Coronary artery (tissue), 2 donors: ENCODE results near the gene LPIN3.

Source experiments
- DNase-seq: peaks from one replicate; pipeline ENCODE4 v3.0.0-alpha.2; 2017; ENCODE audit warnings: low spot score
- H3K27ac ChIP-seq, 2 donors: fragments of 200-600 bp; sonication (generic); one replicate each; pipeline ENCODE4 v1.5.1; 2016 to 2019
- H3K4me3 ChIP-seq: fragments of 200-600 bp; sonication (generic); 2 replicates; pipeline ENCODE4 v1.5.1; 2016; ENCODE audit warnings: mild to moderate bottlenecking, moderate library complexity
- CTCF ChIP-seq: fragments of 200-600 bp; sonication (generic); IDR thresholded peaks from one replicate; pipeline ENCODE4 v1.5.1; 2019; ENCODE audit warnings: antibody characterized with exemption

Gene LPIN3

DNA sequence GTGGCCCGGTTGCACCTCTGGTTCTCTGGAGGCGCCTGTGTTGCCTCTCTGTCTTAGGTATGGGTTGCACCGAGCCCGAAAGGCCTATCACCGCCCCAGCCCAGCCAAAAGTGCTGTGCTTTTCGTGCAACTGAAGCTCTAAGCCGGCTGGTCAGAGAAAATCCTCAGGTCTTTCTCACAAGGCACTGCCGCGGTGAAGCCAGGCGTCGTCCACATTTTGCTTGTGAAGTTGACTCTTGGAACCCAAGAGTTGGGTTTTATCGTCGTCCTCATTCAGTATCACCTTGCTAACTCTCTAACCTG is 26.7 kb downstream of the LPIN3 start:
- Histone ChIP-seq H3K27ac (no peak overlapping the region), H3K4me3 (no peak overlapping the region)
- no peak for TF ChIP-seq CTCF
- no peak for DNase-seq

- no peak for DNase-seq
Observed at GRCh38 chr20:41367956-41368355, 27.3 kb downstream of the LPIN3 start.

DNA sequence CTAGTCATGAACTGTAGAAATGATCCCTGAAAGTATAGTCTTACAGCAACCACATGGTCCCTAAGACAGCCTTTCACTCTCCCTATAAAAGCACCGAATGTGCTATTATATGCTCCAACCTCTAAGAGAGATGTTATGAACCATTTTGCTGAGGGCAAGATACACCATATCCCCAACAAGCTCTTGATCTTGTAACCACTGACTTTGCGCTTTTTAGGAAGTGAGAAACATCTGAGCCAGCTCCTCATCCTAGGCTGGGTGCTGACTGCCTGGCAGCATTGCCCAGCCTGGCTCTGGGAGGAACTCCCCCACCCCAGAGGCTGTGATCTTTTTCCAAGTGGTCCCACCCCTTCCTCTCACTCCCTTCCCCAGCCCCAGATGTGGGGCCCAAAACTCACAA is 29.1 kb downstream of the LPIN3 start:
- no peak overlapping the region for H3K27ac ChIP-seq
- DNase-seq: no peak
- TF ChIP-seq CTCF: no peak
- H3K4me3 ChIP-seq: no peak overlapping the region

More at GRCh38 chr20:41367956-41368355, 27.3 kb downstream of the LPIN3 start:
- Histone ChIP-seq H3K4me3 (no peak overlapping the region), H3K27ac (no peak overlapping the region)
- TF ChIP-seq CTCF: no peak

DNA sequence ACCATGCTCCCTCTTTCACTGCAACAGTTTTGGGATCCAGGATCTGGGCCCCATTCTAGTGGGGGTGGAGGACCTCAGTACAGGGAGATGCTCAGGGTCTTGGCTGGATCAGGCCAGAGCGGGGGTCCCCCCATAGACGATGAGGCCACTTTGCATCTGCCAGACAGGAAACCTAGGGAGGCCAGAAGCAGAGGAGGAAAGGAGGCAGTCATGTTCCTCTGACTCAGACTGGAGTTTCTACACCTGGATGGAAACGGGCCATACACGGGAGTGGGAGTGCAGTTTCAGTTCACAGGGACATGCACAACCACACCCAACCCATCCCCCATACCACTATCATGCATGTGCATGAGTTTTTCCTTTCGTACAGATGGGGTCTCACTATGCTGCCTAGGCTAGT is 29.6 kb downstream of the LPIN3 start:
- TF ChIP-seq CTCF: no peak
- Histone ChIP-seq H3K4me3 (no peak overlapping the region), H3K27ac (no peak overlapping the region)
- no peak for DNase-seq

DNA sequence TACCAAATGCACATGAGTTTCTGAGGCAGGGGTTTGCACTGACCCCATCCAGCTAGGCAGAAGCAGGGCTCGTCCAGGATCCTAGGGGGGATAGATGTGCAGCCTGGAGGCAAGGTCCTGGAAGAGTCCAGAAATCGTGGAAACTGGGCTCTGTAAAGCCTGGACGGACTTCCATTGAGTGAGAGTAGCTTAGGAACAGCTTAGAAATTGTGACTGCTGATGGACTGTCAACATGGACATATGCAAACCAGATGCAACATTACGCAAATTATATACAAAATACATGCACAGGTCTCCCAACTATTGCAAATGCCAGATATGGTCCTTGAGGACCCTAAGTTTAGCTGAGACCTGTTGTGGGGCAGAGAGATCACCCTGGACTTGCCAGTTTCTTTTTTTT is 30.8 kb downstream of the LPIN3 start:
- Histone ChIP-seq H3K27ac (no peak overlapping the region), H3K4me3 (no peak overlapping the region)
- no peak for TF ChIP-seq CTCF
- no peak for DNase-seq

DNA sequence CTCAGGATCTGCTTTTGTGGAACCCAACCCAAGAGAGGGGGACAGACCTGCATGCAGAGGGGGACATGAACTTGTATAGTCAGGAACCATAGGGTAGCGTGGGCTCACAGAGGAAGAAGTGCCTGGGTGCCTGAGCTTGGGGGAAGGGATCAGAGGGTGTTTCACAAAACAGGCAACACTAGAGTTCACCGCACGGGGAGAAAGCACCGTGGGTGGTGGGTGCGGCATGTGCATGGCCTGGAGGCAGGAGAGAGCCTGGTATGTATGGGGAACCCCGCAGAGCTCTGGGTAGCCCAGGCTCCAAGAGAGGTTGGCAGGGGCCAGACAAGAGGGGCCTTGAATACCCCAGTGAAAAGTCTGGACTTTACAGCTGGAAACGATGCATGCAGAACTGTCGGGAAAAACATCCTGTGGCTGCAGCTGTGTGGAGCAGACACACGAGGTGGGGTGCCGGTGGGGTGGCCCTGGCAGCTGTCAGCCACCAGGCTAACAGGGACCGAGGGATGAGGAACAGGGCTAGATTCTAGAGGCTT is 32.7 kb downstream of the LPIN3 start:
- Histone ChIP-seq H3K4me3 (no peak overlapping the region), H3K27ac (no peak overlapping the region)
- no peak for DNase-seq
- TF ChIP-seq CTCF: no peak

- H3K27ac ChIP-seq: no peak overlapping the region
- TF ChIP-seq CTCF: no peak
- H3K4me3 ChIP-seq: no peak overlapping the region
- no peak for DNase-seq
Observed at GRCh38 chr20:41373931-41374920, 33.6 kb downstream of the LPIN3 start.
